ENCODE measurements around the gene OGDH. TPM values are rescaled to one million over a fixed set of nuclear protein-coding genes. Genes with fewer than 3 reads are reported as not detected.
"Not testable (repeated sequence)": the region's sequence is repeated elsewhere in the genome, so short reads cannot be mapped to it uniquely, and the experiment has no call there.

OGDH gene
- total RNA-seq, 1 experiment from 2014 or later, result 63.3 TPM

DNA sequence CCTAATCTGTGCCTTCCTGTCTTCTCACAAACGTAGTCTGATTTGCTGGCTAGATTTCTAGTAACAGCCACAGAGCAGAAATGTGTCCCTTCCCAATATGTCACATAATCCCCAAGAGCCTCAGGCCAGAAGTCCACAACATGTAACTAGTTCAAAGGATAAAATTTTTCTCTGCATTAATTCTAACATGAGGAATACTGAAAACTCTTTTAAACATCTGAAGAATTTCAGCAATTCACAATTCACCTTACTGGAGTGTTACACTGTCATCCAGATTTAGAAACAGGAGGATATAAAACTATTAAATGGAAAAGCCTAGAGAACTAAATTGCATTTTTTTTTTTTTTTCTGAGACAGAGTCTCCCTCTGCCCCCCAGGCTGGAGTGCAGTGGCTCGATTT, 30.2 kb upstream of the OGDH start:
- DNase-seq (ENCODE audit: extremely low read depth, low read depth), result no peak

- DNase-seq (ENCODE audit: extremely low read depth, low read depth), result no peak
These were observed 25.2 kb upstream of the OGDH start for GRCh38 chr7:44580945-44581878.

DNA sequence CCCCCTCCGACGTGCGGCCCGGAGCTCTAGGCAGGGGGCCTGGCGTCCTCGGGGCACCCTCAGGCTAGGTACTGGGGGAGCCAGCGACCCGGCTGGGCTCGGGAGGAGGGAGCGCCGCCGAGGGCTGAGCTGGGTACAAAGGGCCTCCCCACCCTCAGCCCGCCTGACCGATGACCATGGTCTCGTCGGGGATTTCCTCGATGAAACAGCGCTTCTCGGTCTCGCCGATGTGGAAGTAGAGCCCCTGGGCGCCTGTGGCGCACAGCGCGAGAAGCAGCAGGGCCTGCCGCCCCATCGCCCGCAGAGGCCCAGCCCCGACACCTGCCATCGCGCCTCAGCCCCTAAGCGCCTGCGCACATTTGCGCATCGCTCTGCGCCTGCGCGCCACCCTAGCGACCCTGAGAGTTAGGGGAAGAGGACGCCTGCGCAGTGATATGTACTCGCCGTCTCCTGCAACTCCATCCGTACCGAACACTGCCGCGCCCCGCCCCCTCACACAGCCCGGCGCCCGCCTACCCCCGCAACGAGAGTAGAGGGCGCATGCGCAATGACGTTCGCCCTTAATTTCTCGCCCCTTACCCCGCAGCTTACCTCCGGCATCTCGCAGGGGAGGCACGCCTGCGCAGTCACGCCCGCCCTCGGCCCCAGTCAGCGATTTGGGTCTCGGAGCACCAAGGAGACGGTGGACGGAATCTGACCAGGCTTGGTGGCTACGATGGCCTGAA, 24.4 kb upstream of the OGDH start, which contains the start of gene TMED4:
Gene TMED4, minus strand, starts transcription at position 353 of the 725 bp plus-strand sequence. Its CDS starts 25 bp downstream, at position 328.
- peak; percentile 99 for DNase-seq (ENCODE audit: extremely low read depth, low read depth)

- no peak for DNase-seq (ENCODE audit: extremely low read depth, low read depth)
These were observed 23.1 kb upstream of the OGDH start for GRCh38 chr7:44583146-44583865.

DNA sequence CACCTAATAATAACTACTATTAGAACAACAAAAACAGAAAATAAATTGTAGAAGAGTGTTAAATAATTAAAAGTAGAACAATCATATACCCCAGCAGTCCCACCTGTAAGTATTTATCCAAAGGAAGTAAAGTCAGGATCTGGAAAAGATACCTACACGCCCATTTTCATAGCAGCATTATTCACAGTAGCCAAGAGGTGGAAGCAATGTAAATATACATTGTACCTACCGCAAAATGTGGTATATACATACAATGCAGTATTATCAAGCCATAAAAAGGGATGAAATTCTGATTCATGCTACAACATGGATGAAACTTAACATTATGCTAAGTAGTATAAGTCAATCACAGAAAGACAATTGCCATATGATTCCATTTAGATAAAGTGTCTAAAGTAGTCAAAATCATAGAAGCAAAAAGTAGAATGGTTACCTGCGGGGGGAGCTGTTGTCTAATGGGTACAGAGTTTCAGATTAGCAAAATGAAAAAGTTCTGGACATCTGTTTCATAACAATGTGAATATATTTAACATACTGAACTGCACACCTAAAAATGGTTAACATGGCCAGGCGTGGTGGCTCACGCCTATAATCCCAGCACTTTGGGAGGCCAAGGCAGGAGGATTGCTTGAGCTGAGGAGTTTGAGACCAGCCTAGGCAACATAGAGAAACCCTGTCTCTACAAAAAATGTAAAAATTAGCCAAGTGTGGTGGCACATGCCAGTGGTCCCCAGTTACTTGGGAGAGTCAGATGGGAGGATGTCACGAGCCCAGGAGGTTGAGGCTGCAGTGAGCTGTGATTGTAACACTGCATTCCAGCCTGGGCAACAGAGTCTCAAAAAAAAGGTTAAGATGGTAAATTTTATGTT, 18.4 kb upstream of the OGDH start:
- DNase-seq (ENCODE audit: extremely low read depth, low read depth), result peak; percentile 64

DNA sequence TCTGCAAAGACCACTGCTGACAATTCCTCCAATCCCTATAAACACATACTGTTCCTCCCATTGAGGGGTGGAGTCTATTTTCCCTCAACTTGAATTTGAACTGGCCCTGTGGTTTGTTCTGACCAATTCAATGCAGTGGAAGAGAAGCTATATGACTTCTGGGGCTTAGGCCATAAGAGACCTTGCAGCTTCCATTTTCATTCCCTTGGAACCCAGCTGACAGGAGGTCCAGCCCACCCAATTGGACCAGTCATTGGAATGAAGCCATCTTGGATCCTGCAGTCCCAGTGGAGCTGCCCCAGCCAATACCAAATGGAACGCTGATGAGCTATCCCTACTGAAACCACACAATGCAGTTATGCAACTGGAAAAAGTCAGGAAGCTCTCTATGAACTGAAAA, 15.5 kb upstream of the OGDH start:
- DNase-seq (ENCODE audit: extremely low read depth, low read depth), result no peak

DNA sequence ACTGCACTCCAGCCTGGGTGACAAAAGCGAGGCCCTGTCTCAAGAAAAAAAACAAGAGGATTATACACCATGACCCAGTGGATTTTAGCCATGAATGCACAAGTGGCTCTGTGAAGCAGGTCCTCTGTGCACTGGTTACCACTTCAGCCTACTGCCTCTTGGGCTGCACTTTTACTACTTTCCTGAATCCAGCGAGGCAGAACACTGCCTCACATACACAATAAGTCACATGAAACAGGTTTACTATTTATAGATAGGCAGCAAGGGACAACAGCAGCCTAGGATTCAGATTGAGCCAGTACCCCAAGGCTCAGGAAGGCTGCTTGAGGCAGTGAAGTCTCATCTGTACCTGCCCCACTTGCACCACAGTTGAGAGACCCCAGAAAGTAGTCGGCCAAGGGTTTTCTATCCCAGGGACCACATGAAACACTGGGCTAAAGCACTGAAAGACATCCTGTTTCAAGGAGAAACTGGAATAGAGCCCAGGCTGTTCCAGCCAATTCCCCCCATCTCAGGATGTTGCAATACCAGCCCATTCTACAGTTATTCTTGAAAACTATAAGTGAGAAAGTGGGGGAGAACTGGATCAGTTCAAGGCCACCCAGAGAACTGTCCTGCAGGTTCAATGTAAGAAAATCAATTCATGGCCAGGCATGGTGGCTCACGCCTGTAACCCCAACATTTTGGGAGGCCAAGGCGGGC, 10.3 kb upstream of the OGDH start:
- no peak for DNase-seq (ENCODE audit: extremely low read depth, low read depth)

DNA sequence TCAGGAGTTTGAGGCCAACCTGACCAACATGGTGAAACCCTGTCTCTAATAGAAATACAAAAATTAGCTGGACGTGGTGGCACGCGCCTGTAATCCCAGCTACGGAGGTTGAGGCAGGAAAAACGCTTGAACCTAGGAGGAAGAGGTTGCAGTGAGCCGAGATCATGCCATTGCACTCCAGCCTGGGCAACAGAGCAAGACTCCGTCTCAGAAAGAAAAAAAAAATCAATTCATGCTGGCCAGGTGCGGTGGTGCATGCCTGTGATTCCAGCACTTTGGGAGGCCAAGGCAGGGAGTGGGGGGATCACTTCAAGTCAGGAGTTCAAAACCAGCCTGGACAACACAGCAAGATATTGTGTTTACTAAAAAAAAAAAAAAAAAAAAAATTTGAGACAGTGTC, 9.2 kb upstream of the OGDH start:
- not testable (repeated sequence) for DNase-seq (ENCODE audit: extremely low read depth, low read depth)

- no peak for DNase-seq (ENCODE audit: extremely low read depth, low read depth)
These were observed 7.2 kb upstream of the OGDH start for GRCh38 chr7:44599222-44599621.

DNA sequence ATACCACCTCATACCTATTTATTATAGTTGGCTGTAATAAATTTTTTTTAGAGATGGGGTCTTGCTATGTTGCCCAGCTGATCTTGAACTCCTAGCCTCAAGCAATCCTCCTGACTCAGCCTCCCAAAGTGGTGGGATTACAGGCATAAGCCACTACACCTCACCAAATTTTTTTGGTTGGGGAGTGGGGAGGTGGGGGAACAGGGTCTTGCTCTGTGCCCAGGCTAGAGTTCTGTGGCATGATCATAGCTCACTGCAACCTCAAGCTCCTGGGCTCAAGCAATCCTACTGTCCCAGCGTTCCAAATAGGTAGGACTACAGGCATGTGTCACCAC, 3.9 kb upstream of the OGDH start:
- DNase-seq (ENCODE audit: extremely low read depth, low read depth), result no peak

- no peak for DNase-seq (ENCODE audit: extremely low read depth, low read depth)
These were observed 3.2 kb upstream of the OGDH start for GRCh38 chr7:44603193-44603592.

- no peak for DNase-seq (ENCODE audit: extremely low read depth, low read depth)
These were observed 1.5 kb upstream of the OGDH start for GRCh38 chr7:44604941-44605340.

DNA sequence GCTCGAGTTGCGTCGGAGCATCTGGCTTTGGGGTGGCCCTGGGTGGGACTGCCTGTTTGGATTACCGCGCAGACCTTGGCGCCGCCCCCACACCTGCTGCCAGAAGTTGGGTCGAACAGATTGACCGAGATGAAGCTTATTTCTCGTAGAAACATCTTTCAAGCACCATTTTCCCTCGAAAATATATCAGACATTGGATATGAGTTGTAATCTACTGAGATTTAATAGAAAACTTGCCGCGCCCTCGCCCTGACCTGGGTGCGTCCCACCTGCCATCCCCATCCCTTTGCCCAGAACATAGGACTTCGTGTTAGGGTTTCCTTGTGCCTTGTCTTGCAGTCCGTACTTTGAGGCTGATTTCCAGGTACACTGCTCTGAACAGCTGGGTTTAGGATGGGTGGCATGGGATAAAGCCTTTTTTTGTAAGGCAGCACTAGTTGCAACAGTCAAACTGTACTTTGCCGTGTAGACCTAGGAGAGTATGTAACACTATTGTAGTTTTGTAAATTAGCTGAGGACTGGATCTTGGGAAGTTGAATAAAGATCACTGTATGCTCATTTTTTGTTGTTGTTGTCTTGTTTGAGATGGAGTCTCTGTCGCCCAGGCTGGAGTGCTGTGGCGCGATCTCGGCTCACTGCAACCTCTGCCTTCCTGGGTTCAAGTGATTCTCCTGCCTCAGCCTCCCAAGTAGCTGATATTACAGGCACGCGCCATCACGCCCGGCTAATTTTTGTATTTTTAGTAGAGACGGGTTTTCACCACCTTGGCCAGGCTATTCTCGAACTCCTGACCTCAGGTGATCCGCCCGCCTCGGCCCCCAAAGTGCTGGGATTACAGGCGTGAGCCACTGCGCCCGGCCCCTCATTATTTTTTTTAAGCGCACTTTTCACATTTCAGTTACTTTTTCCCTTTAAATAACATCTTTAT, 978 bp downstream of the OGDH start:
- no peak for DNase-seq (ENCODE audit: extremely low read depth, low read depth)

- DNase-seq (ENCODE audit: extremely low read depth, low read depth), result no peak
These were observed 2.7 kb downstream of the OGDH start for GRCh38 chr7:44608916-44609648.

DNA sequence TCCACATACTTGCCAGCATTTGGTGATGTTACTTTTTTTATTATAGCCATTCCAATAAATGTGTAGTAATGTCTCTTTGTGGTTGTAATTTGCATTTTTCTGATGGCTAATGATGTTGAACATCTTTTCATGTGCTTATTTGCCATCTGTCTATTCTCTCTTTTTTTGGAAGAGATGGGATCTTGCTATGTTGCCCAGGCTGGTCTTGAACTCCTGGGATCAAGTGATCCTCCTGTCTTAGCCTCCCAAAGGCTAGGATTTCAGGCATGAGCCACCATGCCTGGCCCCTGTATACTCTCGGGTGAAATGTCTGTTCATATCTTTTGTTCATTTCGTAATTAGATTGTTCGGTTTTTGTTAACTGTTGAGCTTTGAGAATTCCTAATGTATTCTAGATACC, 3.4 kb downstream of the OGDH start:
- DNase-seq (ENCODE audit: extremely low read depth, low read depth), result no peak

DNA sequence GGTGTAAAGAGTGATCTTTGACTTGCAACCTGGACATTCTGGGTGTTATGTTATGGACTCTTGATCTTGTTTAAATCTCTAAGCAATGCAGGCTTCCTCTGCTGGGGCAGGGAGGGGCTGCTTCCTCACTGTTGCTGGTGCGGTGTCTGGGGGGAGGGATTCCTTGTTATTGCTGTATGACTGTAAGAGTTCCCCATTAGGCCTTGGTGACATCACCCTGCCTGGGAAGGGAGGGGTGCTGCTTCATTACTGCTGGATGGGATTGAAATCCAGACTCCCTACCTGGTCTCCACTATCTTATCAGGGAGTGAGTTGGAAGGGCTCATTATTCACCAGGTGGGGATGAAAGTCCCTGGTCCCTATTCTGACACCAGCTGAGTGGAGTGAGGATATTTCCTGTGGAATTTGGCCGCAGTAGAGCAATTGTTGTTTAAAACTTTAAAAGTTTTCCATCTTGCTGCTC, 8.8 kb downstream of the OGDH start:
- DNase-seq (ENCODE audit: extremely low read depth, low read depth), result no peak

- DNase-seq (ENCODE audit: extremely low read depth, low read depth), result no peak
These were observed 9.4 kb downstream of the OGDH start for GRCh38 chr7:44615793-44616192.

- DNase-seq (ENCODE audit: extremely low read depth, low read depth), result no peak
These were observed 10.1 kb downstream of the OGDH start for GRCh38 chr7:44616545-44616944.

Measured in NCI-H460 (cell line).